SKM-1 treated with dmso at 0.1 percent for 144 hours (cell line): ENCODE results near the gene SKP1.

Experiments
- DNase-seq: peaks from one replicate; lab custom pipeline; 2025; ENCODE audit not compliant: unreplicated experiment; lab: John Stamatoyannopoulos, UW

The SKP1 gene

GRCh38 chr5:134143944-134144941 is 32.5 kb downstream of the SKP1 start:
- DNase-seq = no peak

DNA sequence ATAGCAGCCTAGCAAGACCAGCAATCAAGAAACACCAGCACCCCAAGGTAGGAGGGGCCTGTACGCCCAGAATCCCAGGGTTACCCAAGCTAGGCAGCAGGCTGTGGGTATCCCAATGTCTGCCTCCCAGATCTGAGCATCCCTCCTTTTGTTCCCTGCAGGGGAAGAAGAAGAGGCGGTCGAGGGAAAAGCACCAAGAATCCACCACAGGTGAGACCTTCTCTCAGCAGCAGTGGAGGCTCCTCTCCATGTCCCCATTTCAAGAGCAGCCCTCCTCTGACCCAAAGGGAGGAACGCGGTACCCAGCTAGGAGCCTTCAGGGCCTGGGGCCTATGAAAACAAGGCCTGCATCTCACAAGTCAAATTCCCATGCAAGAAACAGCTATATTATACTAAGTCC is 33.3 kb downstream of the SKP1 start:
- DNase-seq = no peak

- no peak for DNase-seq
Measured at GRCh38 chr5:134142806-134143205, 33.9 kb downstream of the SKP1 start.

DNA sequence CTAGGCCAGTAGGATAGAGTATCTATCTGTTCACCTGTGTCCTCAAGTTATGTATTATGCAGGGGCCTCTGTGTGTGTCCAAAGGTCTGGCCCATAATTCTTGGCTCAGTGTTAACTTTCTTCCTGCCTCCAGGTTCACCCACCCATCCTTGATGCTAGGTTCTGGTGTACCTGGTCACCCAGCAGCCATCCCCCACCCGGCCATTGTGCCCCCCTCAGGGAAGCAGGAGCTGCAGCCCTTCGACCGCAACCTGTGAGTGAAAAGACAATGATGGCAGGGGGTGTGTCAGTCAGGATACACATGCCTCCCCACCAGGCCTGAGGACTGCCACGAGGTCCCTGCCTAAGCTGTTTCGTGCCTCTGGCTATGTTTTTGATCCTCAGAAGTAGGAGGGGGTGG is 34.7 kb downstream of the SKP1 start:
- DNase-seq = no peak

DNA sequence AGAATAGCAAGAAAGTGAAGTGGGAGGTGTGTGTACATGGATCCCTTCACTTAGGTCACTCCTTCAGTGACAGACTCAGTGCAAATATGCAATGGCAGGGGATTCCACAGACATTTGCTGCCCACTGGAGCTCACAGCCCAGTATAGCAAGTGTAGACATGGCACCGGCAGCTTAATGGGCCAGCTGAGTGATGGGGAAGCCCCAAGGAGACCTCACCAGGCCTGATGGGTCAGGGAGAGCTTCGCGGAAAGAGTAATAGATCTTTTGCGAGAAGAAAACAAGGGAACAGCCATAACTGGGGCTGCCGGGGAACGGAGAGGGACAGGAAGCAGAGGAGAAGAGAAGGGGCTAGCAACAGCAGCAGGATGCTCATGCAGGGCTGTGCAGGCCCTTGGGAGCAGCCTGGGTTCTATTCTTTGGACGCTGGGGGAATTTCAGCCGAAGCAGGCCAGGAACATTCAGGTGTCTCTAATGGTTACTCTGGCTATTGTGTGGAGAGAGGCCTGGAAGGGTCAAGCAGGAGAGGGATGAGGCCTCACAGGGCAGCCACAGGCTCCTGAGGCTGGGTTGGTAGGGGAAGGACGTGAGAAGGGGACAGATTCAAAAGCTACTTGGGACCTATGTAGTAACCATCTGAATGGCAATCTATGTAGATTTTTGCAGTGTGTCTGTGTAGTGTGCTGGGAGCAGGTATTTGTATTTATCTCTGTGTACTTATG is 35.3 kb downstream of the SKP1 start:
- no peak for DNase-seq

DNA sequence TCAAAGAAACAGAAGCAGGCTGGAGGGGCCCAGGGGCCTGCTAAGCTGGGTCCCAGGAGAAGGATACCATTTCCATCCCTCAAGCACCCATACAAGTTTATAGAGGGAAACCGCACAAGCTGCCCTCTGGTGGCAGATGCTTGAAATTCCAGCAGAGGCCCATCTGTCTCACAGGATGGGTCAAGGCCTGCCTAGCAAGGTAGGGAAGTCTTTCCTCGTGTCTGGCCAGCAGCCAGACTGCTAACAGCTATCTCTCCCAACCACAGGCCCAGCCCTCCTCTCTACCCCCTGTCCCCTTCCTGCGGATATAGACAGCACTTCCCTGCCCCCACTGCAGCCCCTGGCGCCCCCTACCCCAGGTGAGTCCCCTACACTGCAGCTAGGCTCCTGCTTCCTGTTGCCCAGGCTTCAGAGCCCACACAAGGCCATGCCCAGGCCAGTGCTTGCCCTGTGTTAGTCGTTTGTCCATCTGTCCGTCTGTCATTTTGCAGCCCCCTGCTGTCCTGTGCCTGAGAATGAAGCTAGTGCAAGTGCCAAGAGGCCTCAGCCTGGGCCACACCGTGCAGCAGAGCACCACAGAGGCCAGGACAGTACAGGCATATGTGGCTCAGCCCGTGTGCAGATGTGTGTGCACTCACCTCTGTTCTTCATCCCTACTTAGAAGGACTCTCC is 36.1 kb downstream of the SKP1 start:
- peak; percentile 72 for DNase-seq

- DNase-seq = no peak
Measured at GRCh38 chr5:134139891-134140469, 36.8 kb downstream of the SKP1 start.

DNA sequence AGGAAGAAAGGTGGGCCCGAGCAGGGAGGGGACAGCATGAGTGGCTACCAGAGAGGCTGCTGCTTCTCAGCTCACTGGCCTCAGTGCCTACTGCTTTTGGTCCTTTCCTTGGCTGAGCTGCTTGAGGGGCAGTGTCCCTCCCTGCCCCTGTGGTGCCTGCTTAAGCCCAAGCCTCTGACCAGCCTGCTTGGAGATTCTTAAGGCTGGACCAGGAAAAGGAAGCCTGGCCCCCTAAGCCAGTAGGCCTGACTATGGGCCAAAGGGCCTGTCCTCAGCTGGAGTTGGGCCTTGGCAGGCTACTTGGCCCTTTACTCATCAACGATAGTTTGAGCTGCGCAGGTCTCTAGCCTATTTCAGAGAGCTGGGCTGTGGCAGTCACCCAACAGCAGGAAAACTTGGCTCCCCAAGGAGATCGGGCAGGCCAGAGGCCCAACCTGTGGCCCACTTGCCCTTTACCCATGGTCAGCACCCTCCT is 37.3 kb downstream of the SKP1 start:
- no peak for DNase-seq

DNA sequence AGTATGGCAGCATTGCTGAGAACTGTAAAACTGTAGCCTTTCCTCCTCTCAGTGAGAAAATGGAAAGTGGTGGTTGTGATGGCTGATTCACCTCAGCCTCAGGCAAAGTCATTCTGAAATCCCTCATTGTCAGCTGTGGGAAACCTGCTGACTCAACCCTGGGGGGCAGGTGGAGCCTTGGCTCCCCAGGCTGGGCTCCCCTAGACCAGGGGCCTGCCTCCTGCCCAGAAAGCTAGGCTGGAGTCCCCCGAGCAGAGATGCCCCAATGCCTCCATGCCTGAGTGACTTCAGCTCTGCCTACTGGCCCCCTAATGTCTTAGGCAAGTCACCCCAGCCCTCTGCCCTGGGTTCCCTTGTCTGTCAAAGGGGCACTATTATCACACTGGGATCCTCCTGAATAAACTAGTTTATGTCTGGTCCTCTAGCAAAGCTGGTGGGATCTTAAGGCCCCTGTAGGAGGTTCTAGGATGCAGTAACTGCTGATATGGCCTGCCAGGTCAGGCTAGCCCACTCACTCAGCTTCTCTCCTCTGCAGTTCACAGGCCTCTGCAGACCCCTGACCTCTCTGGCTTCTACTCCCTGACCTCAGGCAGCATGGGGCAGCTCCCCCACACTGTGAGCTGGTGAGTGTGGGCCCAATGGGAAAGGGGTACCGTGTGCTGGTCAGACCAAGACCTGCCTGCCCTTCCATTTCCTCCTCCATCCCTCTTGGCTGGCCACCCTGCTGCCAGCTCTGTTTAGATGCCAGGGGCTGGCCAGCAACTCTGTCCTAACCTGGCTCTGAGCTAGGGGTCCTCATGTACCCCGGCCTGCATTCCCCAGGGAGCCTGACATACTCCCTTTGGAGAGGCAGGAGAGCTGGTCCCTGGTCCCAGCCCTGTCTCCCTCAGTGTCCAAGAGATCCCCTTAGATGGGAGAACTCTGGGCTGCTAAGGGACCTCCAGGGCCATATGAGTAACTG is 38.1 kb downstream of the SKP1 start:
- no peak for DNase-seq

DNA sequence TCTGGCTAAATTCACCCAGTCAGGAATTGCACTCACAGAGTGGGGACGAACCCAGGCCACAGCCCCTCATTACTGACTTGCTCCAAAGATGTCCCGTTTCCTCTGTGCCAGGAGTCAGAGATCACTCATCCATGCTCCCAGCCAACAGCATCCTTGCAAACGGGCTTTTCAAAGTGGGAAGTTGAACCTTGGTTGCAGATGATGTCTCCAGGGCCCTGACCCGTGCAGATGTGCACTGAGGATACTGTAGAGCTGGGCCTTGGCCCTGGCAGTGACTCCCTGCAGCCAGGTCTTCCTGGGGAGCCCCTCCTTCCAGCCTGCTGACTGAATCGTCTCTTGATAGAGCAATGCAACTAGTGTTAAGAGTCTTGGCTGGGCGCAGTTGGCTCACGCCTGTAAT is 40.0 kb downstream of the SKP1 start:
- no peak for DNase-seq

DNA sequence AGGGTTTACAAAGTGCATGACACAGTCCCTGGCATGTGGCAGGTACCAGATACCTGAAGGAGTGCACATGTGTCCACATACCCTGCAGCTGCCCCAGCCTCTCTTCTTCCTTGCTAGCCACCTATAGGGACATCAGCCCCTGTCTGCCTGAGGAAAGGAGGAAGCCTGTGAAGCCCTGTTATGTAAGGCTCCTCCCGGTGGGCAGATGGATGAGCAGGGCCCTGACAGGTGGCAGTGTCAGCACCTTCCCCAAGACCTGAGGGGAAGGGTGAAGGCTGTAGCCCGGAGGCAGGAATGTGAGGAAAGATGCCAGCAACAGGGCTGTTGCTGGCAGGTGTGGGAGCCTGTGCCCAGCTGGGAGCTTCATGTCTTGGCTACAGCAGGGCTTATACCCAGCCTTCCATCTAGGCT is 40.5 kb downstream of the SKP1 start:
- no peak for DNase-seq

- DNase-seq = no peak
Measured at GRCh38 chr5:134135091-134135655, 41.6 kb downstream of the SKP1 start.

GRCh38 chr5:134133995-134134541 is 42.7 kb downstream of the SKP1 start:
- DNase-seq = no peak

DNA sequence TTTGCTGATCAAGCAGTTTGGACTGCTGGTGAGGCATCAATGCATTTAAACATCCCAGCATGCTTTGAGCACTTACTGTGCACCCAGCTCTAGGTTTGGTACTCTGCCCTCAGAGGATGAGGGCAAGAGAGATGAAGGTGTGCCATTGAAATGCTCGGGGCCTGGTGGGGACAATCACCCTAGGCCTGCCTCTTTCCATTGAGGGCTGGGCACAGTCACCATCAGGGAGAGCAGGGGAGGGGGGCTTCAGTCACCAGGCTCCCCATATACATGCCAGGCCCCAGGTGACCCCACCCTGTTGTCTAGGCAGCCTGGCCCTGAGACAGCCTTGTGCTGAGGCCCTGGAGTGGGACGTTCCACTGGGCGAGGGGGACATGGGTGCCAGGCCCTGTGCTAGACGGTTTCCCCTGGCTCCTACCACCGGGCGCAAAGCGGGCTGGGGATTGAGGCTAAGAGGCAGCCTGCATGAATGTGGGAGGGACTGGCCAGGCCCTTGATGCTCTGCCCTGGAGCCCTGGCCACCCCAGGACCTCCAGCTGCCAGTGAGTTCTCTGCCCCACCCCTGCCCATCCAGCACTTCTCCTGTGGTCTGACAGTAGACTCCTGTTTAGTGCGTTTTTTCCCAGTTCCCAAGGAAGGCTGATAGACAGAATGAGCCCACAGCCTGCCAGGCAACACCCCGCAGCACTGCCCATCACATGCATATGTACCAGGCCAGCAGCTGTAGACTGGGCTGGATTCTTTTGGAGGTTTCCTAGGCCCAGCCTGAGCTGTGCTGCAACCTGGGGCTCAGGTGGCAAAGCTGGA is 43.4 kb downstream of the SKP1 start:
- no peak for DNase-seq

- no peak for DNase-seq
Measured at GRCh38 chr5:134132372-134133187, 44.2 kb downstream of the SKP1 start.

- DNase-seq = no peak
Measured at GRCh38 chr5:134131578-134132350, 45.0 kb downstream of the SKP1 start.

GRCh38 chr5:134131165-134131564 is 45.6 kb downstream of the SKP1 start:
- DNase-seq = no peak
